HG03469 (cell line): ENCODE results near the gene CIAO2A.
A peak's percentile ranks its signal among the peaks of the same experiment; 100 is the strongest.
"Not testable (repeated sequence)": the region's sequence is repeated elsewhere in the genome, so short reads cannot be mapped to it uniquely, and the experiment has no call there.

Experiments used
- ATAC-seq: cut with Tn5 transposase; IDR thresholded peaks from one replicate; pipeline ENCODE4 v1.9.1; 2021; ENCODE audit warnings: mild to moderate bottlenecking, moderate library complexity, moderate number of reproducible peaks; ENCODE audit not compliant: unreplicated experiment

Gene CIAO2A, protein sequence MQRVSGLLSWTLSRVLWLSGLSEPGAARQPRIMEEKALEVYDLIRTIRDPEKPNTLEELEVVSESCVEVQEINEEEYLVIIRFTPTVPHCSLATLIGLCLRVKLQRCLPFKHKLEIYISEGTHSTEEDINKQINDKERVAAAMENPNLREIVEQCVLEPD

DNA sequence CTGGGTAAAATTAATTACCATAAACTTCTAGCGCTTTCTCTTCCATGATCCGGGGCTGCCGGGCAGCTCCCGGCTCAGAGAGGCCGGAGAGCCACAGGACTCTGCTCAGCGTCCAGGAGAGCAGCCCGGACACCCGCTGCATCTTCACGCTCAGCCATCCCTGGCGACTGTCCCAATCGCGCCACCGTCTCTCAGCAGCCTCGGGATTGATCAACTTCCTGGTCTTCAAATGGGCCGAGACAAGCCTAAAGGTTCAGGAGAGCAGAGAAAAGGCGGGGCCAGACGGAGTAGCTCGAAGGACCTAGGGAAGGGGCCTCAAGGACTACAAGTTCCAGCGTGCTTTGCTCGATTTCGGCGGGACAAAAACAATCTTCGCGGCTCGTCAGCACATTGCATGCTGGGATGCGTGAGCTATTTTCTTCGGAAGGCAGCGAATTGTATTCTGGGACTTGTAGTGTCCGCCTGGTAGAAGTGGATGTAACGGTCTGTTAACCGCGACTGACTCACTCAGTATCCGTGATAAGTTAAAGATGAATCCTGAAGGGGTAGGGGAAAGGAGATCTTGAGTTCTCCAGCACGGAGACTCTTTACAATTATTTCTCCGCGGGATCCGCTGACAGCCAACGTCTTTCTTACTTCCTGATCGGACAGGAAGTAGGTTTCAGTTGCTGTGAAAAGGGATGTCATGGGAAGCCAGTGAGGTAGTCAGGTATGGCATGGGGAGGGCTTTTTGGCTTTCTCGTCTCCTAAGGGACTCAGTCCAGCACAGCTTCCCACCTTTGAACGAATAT, at the start of gene CIAO2A:
CIAO2A (minus strand) TSS at position 212 of the 791 bp plus-strand sequence; CDS start at position 142, 70 bp downstream.
- peak; percentile 49 for ATAC-seq

DNA sequence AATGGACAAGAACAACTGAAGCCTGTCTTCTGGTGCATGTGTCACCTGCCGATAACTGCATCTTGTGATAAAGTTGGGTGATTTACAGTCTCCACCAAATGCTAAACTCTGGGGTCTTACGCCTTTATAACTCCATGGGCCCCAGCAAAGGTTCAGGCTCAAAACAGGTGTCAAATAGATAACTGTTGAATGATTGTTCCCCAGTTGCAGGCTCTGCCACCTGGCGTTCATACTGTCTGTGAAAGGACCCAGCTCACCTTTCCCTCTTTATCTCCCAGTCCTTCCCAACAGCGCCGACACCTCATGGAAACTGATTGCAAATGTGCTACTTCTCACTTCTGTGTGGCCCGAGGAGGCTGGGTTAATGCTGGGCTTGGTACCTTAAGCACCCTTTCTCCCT, 49.6 kb upstream of the CIAO2A start:
- no peak for ATAC-seq

DNA sequence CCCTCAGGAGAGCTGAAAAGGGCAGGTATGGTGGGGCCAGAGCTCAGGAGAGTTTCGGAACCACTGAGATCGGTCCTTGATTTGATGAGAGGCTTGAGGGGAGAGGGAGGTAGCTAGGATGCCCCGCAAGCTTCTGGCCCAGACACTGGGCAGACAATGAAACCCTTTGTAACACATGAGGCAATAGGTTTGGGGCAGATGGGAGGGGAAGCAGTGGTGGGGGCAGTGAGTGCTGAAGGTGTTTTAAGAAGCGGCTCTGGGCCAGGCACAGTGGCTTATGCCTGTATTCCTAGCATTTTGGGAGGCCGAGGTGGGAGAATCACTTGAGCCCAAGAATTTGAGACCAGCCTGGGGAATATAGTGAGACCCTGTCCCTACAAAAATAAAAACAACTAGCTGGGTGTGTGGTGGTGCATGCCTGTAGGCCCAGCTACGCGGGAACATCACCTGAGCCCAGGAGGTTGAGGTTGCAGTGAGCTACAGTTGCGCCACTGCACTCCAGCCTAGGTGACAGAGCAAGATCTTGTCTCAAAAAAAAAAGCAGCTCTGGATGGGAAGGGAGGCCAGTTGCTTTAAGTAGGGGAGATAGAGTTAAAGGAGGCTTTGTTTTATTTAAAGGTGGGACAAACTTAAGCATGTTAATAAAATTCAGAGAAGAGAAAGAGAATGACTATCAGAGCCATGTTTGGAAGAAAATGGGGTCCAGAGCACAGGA, 48.3 kb upstream of the CIAO2A start:
- ATAC-seq = no peak

DNA sequence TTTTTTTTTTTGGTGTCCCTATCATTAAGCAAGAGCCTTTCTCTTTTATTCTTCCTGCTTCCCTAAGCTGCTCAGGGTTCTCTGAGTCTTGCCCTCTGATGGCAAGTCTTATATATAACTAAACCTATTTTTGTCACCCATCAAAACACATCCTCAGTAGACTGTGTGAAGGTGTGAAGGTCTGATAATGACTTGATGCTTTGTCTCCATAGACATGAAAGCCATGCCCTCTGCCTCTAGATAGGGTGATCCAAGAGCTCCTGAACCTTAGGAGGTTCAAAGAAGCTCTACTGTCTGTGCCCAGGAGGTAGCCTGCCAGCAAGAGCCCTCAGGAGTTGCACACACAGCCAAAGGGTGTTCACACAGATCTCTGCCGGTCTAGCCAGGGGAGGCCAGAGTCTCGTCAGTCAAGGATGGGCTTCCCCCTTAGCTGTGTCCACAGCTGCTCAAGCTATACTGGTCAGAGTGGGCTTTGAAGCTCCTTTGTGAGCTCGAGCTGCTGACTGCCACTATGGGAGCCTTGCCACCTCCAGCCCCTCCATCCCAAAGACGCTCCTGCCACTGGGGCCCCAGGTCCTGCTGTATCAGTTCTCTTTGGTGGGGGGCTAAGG, 44.8 kb upstream of the CIAO2A start:
- no peak for ATAC-seq

DNA sequence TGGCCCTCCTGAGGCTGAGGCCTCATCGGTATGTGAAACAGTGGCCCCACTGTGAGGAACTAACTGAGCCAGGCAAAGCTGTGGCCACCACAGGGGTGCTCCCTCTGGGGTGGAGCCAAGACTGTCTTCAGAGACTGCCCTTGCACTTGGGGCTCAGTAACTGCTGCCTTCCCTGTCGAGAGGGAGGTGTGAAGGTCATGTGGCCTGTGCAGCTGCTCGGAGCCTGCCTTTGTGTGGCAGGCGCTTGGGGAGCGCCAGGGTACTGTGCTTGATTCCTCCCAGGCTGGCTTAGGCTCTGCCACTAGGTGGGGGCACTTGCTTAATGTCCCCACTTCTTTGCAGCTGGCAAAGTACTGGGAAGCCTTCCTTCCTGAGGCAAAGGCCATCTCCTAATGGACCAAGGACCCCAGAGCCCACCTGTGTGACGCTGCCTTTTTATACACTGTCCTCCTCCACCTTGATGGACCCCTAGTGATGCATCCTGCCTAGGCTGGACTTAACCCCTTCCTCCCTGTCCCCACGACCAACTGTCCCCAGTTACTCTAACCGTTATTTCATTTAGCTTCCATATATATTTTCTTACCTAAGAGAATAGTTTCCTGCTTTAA, 43.7 kb upstream of the CIAO2A start:
- ATAC-seq = no peak

DNA sequence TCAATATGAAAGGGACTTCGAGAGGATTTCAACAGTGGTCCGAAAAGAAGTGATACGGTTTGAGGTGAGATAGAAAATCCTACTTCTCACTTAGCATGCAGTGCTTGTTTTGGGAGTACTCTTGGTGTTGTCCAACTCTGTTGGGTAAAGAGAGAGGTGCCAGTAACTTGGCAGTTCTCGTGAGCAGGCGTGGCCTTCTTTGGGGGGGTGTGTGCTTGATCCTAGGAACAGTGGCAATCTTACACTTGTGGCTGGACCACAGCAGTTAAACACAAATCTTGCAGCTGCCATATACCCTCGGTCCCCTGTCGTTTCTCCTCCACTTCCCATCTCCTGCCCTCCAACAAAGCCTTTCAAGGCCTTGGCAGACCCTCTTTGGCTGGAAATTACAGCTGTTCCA, 42.7 kb upstream of the CIAO2A start:
- no peak for ATAC-seq

DNA sequence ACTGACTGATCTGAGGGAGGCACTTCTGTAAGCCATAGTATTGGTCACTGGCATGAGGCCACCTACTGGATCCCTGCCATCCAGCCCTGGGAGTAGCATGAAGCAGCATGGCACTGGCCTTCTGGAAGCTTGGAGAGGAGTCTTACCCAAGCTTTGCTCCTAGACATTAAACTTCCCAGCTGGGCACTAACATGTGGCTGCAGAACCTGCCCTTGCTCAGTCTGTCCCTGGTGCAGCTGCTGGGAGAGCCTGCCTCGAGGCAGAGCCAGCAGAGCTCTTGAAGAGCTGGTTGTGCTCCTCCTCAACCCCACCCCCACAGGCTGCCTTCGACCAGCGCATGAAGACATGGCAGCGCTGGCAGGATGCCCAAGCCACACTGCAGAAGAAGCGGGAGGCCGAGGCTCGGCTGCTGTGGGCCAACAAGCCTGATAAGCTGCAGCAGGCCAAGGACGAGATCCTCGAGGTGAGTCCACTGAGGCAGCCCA, 40.7 kb upstream of the CIAO2A start:
- no peak for ATAC-seq

DNA sequence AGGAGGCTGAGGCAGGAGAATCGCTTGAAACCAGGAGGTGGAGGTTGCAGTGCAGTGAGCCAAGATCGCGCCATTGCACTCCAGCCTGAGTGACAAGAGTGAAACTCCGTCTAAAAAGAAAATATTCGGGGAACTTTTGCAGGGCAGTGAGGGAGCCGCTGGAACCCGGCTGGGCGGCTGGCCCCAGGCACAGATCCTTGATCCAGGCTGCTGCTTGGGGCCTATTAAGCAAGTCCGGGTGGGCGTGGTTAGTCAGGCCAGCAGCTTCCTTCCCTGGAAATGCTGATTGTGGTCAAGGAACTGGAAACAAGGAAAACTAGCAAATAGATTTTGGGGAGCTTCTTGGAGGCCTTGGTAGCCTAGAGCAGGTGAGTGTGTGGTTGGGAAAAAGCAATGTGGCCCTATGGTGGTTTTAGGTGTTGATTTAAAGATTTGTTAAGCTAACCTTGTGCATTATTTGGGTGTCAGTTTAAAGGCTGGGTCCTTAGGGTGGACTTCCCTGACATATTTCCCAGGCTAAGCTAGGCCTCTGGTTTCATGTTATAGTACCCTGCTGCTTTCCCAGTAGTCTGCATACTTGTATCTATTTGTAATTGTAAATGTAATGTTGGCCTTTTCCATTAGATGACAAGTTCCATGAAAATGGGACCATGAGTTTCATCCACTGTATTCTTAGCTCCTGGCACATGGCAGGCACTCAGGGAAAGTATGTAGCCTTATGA, 40.1 kb upstream of the CIAO2A start:
- no peak for ATAC-seq

DNA sequence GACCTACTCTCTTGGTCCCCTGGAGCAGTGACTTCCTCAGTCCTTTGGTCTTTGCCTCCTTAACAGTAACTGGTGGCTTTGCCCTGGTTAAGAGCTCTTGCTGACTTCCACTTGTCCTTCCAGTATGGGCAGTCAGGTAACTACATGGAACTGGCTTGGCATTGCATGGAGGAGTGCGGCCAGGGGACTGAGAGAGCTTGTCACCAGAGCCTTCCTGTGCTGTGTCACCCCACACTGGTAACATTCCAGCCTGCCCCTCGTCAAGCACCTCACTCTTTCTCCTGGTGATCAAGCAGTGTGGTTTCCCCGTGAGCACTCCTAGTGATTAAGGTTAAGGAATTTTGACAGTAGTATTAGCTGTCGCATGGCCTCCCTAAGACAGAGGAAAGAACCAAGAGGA, 38.6 kb upstream of the CIAO2A start:
- no peak for ATAC-seq

DNA sequence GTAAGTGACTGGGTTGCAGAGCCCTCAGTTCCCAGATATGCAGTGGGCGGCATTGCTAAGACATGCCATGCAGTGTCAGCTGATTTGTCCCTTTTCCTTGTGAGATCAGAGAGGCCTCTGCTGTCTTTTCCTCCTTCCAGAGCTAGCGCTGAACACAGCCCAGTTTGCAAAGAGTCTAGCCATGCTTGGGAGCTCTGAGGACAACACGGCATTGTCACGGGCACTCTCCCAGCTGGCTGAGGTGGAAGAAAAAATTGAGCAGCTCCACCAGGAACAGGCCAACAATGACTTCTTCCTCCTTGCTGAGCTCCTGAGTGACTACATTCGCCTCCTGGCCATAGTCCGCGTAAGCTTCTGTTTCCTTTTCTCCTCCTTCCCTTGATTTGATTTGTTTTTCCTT, 37.9 kb upstream of the CIAO2A start:
- ATAC-seq = no peak

DNA sequence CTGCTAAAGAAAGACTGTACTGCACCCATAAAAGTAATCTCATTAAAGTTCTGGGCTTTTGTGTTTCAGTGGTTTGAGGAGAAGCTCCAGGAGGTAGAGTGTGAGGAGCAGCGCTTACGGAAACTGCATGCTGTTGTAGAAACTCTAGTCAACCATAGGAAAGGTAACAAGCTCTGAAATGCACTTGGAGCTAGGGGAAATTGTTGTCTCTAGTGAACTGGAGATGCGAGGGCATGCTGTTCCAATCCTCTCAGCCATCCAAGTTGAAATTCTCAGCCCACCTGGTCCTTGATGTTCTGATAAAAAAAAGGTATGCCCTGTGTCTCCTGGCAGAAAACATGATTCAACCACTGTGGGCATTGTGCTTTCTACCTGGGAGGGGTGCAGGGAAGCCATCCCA, 36.5 kb upstream of the CIAO2A start:
- no peak for ATAC-seq

DNA sequence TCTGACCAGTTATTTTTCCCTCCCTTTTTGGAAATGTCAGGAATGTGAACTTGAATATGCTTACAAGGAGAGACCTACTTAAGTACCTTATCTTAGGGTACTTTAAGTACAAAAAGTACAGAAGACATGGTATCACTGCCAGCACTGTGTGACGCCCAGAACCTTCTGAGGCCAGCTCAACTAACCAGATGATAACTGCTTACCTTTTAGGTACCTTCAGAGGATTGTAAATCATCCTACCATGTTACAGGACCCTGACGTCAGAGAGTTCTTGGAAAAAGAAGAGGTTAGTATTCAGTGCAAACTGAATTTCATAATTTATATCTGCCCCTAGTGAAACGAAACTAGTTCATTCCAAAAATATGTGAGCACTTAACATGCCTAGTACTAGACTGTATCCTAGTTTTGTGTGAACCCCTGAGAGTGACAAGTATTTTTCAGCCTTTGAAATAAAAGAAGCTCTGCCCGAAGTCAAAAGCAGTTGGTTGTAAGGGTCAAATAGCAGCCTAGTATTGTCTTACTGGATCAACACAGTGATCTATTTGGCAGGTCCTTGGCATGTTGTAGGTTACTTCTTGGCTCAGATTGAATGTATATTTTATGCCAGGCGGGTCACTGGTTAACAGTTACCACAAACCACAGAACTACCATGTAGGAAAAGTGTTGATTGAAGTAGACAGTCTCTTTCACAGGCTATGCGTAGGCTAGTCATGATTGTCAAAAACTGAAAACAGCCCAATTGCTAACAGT, 34.1 kb upstream of the CIAO2A start:
- ATAC-seq = no peak

DNA sequence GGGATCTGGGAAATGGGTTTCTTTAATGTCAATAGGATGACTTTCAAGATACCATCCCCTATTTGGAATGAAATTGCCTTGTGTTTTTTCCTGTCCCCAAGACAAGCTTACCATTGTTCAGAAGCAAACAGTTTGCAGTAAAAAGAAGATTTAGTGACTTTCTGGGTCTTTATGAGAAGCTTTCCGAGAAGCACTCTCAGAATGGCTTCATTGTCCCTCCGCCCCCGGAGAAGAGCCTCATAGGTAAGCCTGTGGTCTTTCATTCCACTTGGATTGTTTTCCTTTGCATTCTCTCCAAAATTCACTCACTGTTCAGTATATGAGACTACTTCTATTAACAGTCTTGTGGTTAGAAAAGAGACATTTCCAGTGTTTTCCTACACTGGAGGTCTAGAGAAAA, 32.3 kb upstream of the CIAO2A start:
- ATAC-seq = no peak

DNA sequence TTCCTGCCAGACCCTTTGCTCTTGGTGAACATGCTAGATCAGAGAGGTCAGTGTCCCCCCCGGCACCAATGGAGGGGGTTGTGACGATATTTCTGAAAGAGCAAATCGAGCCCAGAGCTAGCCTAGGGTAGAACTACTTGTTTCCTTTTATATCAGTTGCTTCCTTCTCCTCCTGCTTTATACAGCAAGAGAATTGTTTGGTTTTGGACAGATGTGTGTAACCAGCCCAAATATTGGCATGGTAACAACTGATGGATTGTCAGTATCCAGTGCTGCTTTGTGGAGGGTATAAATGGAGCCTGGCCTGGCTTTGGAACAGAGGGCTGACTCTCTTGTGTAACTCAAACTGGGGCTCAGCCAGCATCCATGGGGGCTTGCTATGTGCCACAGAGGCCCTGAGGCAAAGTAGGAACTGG, 29.3 kb upstream of the CIAO2A start:
- no peak for ATAC-seq

DNA sequence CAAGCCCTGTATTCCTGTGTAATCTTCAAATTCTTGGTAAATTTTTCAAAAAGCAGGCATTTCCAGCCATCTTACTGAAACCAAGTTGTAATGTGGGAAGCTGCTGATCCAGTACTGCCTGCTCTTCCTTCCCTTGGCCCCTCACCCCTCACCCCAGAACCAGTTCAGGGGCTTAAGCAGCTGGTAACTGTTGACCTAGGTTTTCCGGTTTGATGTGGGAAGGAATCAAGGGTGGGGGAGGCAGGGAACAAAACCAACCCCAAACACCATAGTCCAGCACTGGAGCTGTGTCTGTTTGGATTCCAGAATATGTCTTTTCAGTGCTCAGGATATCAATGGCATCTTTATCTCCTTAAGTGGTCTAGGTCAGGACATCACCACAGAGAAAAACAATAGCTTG, 28.8 kb upstream of the CIAO2A start:
- ATAC-seq = no peak

DNA sequence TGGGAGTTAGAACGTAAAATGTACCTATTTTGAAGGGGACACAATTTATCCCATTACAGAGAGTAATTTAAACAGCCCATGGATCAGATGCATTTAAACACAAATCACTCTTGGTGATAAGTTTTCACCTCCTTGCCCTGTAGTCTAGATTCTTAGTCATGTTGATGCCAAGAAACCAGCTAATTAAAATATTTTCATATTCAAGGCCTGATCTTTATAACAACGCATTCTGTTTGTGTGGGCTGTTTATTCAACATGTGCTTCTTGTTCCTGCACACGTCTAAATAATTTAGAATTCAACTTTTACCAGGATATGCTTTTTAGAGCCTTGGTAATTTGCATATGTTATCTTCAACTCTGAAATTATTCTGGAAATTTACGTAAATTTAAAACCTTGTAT, 28.0 kb upstream of the CIAO2A start:
- no peak for ATAC-seq

DNA sequence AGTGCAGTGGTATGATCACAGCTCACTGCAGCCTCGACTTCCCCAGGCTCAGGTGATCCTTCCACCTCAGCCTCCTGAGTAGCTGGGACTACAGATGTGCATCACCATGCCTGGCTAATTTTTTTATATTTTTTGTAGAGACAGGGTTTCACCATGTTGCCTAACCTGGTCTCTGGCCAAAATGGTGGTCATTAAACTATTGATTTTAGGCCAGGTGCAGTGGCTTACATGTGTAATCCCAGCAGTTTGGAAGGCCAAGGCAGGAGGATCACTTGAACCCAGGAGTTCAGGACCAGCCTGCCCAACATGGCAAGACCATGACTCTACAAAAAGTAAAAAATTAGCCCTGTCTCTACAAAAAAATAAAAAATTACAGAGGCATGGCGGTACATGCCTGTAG, 26.7 kb upstream of the CIAO2A start:
- ATAC-seq = not testable (repeated sequence)

DNA sequence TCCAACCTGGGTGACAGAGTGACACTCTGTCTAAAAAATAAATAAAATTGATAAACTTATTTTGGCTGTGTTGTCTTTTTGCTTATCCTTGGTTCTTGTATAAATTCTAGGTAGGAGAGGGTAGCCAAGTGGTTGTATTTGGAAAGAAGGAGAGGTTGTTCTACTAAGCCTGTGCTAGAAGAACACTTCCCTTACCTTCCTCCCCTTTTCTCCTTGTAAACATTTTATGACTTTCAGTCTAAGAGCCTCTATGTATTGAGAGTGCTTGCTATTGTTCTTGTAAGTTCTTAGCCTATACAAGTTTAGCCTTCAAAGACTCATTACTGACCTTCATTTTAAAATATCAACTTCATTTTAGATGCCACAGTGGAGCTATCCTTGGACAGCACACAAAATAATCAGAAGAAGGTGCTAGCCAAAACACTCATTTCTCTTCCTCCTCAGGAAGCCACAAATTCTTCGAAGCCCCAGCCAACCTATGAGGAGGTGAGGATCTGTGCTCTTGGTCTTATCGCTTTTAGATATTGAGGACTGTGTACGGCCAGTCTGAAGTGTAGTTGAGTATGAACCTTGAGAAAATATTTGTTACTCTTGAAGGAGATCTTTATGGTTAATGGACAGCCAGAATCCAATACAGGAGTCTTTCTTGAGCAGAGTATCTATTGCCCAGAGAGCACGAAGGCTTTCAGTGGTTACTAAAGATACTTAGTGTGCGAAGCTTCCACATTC, 24.3 kb upstream of the CIAO2A start:
- no peak for ATAC-seq

DNA sequence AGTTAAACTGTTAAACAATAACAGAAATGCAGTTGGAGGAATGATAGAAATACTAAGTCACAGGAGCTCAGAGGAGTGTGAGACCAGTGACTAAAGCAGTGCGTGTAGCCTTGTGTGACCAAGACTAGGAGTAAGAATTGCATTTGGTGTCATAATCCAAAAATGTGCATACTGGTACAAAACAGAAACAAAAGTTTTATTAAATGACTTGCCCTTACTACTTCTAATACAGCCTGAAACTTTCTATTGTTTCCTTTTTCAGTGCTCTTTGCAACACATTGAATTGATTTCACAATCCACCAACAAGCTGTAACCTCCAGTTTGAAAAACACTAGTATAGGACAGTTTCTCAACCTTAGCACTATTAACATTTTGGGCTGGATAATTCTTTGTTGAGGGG, 19.3 kb upstream of the CIAO2A start:
- no peak for ATAC-seq
